Glutamatergic neuron (in vitro differentiated cells): ENCODE measurements around the gene A1CF. TPM values are rescaled to one million over a fixed set of nuclear protein-coding genes. Genes with fewer than 3 reads are reported as not detected.

Experiments
- DNase-seq: peaks from one replicate; pipeline ENCODE4 v3.0.0; 2022
- H3K27ac Mint-ChIP-seq: one replicate; pipeline ENCODE4 v1.8.0; 2020; ENCODE audit warnings: mild to moderate bottlenecking, mixed read lengths, inconsistent platforms; ENCODE audit not compliant: unreplicated experiment
- H3K27me3 Mint-ChIP-seq: one replicate; pipeline ENCODE4 v1.8.0; 2020; ENCODE audit warnings: mild to moderate bottlenecking, moderate library complexity, mixed read lengths, inconsistent platforms; ENCODE audit not compliant: unreplicated experiment
- H3K36me3 Mint-ChIP-seq: one replicate; pipeline ENCODE4 v1.8.0; 2020; ENCODE audit warnings: mild to moderate bottlenecking, mixed read lengths, inconsistent platforms; ENCODE audit not compliant: unreplicated experiment
- H3K4me1 Mint-ChIP-seq: one replicate; pipeline ENCODE4 v1.8.0; 2020; ENCODE audit warnings: mild to moderate bottlenecking, low read depth, mixed read lengths, inconsistent platforms; ENCODE audit not compliant: unreplicated experiment
- H3K4me3 Mint-ChIP-seq: one replicate; pipeline ENCODE4 v1.8.0; 2020; ENCODE audit warnings: mild to moderate bottlenecking, mixed read lengths, inconsistent platforms; ENCODE audit not compliant: unreplicated experiment
- H3K9me3 Mint-ChIP-seq: one replicate; pipeline ENCODE4 v1.8.0; 2020; ENCODE audit warnings: mild to moderate bottlenecking, moderate library complexity, mixed read lengths, inconsistent platforms; ENCODE audit not compliant: unreplicated experiment
- CTCF ChIP-seq: fragments of 200-600 bp; sonication (generic); IDR thresholded peaks from one replicate; pipeline ENCODE4 v1.5.0; 2021; ENCODE audit not compliant: partially characterized antibody, unreplicated experiment
- total RNA-seq: library from RNA; stranded (reverse); fragmentation: NEBNext Ultra II Directional; extraction: Animal tissue kit (Norgen Biotek cat#: 25700); gene quantifications from one replicate; pipeline ENCODE4 v1.2.1, GENCODE V29; 2021; ENCODE audit not compliant: unreplicated experiment

Gene A1CF
- total RNA-seq, 1 donor from 2014 or later, result not detected

- Mint-ChIP-seq H3K36me3 (no peaks in the 10 kb centered on the region), H3K27ac (no peak overlapping the region), H3K4me1 (no peaks in the 10 kb centered on the region), H3K4me3 (no peak overlapping the region), H3K9me3 (no peaks in the 10 kb centered on the region), H3K27me3 (no peaks in the 10 kb centered on the region)
- no peak for TF ChIP-seq CTCF
- no peak for DNase-seq
These were observed 38.7 kb downstream of the A1CF start for GRCh38 chr10:50846753-50847152.

GRCh38 chr10:50837095-50837494, 48.3 kb downstream of the A1CF start:
- Mint-ChIP-seq H3K36me3 (no peaks in the 10 kb centered on the region), H3K27ac (no peak overlapping the region), H3K9me3 (no peaks in the 10 kb centered on the region), H3K27me3 (peaks cover 2% of the 10 kb centered on the region), H3K4me3 (no peak overlapping the region), H3K4me1 (no peaks in the 10 kb centered on the region)
- no peak for DNase-seq
- no peak for TF ChIP-seq CTCF

- no peaks in the 10 kb centered on the region for H3K4me1 Mint-ChIP-seq
- no peak overlapping the region for H3K27ac Mint-ChIP-seq
These were observed 53.2 kb downstream of the A1CF start for GRCh38 chr10:50832171-50832751.

GRCh38 chr10:50830066-50830465, 55.4 kb downstream of the A1CF start:
- TF ChIP-seq CTCF, result no peak
- no peaks in the 10 kb centered on the region for H3K4me1 Mint-ChIP-seq
- H3K4me3 Mint-ChIP-seq, result no peak overlapping the region
- H3K27ac Mint-ChIP-seq, result no peak overlapping the region
- H3K36me3 Mint-ChIP-seq, result no peaks in the 10 kb centered on the region
- no peak for DNase-seq
- H3K9me3 Mint-ChIP-seq, result no peaks in the 10 kb centered on the region
- peaks cover 4% of the 10 kb centered on the region for H3K27me3 Mint-ChIP-seq

More at GRCh38 chr10:50832171-50832751, 53.2 kb downstream of the A1CF start:
- DNase-seq, result no peak
- Mint-ChIP-seq H3K27me3 (peaks cover 2% of the 10 kb centered on the region), H3K9me3 (no peaks in the 10 kb centered on the region), H3K4me3 (no peak overlapping the region), H3K36me3 (no peaks in the 10 kb centered on the region)
- no peak for TF ChIP-seq CTCF

GRCh38 chr10:50824782-50825181, 60.6 kb downstream of the A1CF start:
- Mint-ChIP-seq H3K4me1 (no peaks in the 10 kb centered on the region), H3K9me3 (no peaks in the 10 kb centered on the region), H3K4me3 (no peak overlapping the region), H3K36me3 (no peaks in the 10 kb centered on the region), H3K27ac (no peak overlapping the region), H3K27me3 (peaks cover 1% of the 10 kb centered on the region)
- no peak for TF ChIP-seq CTCF
- DNase-seq, result no peak
